HUES6 (cell line): ENCODE measurements around the gene NCLN.

ENCODE experiments used
- H3K27ac ChIP-seq: 2 replicates; pipeline ENCODE4 v1.7.0; 2013; ENCODE audit warnings: low read depth, mild to moderate bottlenecking, low read length, inconsistent platforms
- H3K27me3 ChIP-seq: 2 replicates; pipeline ENCODE4 v1.6.1; 2013; ENCODE audit warnings: low read length; ENCODE audit not compliant: control insufficient read depth, insufficient read depth
- H3K36me3 ChIP-seq: 2 replicates; pipeline ENCODE4 v1.6.1; 2013; ENCODE audit warnings: low read length; ENCODE audit not compliant: control insufficient read depth, insufficient read depth
- H3K4me1 ChIP-seq: 2 replicates; pipeline ENCODE4 v1.6.1; 2013; ENCODE audit warnings: low read length; ENCODE audit not compliant: control insufficient read depth, insufficient read depth
- H3K4me3 ChIP-seq: 2 replicates; pipeline ENCODE4 v1.5.1; 2013; ENCODE audit warnings: low read depth, low read length
- H3K9ac ChIP-seq: one replicate; pipeline ENCODE4 v1.6.1; 2013; ENCODE audit warnings: mild to moderate bottlenecking, low read length
- H3K9me3 ChIP-seq: 2 replicates; pipeline ENCODE4 v1.6.1; 2013; ENCODE audit warnings: low read depth, low read length; ENCODE audit not compliant: control insufficient read depth, insufficient read depth

Gene NCLN

GRCh38 chr19:3185461-3186159 is at the start of gene NCLN:
NCLN (plus strand) TSS chr19:3185930; CDS start chr19:3186031, 101 bp downstream.
- H3K4me3 ChIP-seq = peak within 1 kb of the TSS; percentile 68
- peaks cover 13% of the 10 kb centered on the region for H3K4me1 ChIP-seq
- no peaks in the 10 kb centered on the region for H3K27me3 ChIP-seq
- peak within 1 kb of the TSS; percentile 93 for H3K9ac ChIP-seq
- no peaks in the 10 kb centered on the region for H3K9me3 ChIP-seq
- peaks cover 3% of the 10 kb centered on the region; the same call in 1 of the 2 replicates for H3K36me3 ChIP-seq
- H3K27ac ChIP-seq = peak within 1 kb of the TSS; percentile 73

- no peaks in the 10 kb centered on the region for H3K9me3 ChIP-seq
- H3K9ac ChIP-seq = no peak within 1 kb of the TSS
- H3K36me3 ChIP-seq = no peaks in the 10 kb centered on the region
- H3K4me1 ChIP-seq = peaks cover 5% of the 10 kb centered on the region
- no peak within 1 kb of the TSS for H3K4me3 ChIP-seq
- no peak within 1 kb of the TSS for H3K27ac ChIP-seq
- H3K27me3 ChIP-seq = no peaks in the 10 kb centered on the region
Measured at GRCh38 chr19:3135961-3136683, 49.6 kb upstream of the NCLN start, which contains the start of gene GNA15. GNA15 (plus strand) TSS chr19:3136033; CDS start chr19:3136451, 418 bp downstream.

DNA sequence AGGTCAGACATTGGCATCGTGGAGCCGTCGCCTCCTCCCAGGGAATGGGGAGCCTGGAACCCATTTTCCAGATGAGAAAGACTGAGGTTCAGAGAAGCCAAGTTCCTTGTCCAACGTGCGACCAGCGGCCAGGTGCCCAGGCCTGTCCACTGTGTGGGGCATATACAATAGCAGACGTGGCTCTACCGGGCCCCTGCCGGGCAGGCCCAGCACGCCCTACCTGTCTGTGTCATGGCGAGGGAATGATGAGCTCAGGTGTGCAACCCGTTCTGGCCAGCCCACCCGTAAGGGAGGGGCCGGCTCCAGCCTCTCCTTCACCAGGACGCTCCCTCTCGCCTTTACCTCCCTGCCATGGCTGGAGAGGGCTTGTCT is 49.1 kb upstream of the NCLN start:
- H3K36me3 ChIP-seq = no peaks in the 10 kb centered on the region
- H3K9me3 ChIP-seq = no peaks in the 10 kb centered on the region
- H3K4me3 ChIP-seq = no peak overlapping the region
- H3K9ac ChIP-seq = no peak overlapping the region
- H3K4me1 ChIP-seq = peaks cover 5% of the 10 kb centered on the region
- H3K27me3 ChIP-seq = no peaks in the 10 kb centered on the region
- H3K27ac ChIP-seq = no peak overlapping the region

DNA sequence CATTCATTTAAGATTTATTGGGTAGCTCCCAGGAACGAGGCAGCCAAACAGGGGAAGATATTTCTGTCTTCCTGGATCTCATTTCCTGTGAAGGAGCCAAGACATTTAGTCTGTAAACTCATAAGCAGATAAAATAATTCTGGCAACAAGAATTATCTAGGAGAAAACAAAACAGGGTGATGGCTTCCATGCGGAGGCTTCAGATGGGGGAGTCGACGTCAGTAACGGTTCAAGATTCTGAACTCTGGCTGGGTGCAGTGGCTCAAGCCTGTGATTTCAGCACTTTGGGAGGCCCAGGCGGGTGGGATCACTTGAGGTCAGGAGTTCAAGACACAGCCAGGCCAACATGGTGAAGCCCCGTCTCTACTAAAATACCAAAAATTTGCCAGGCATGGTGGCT is 48.6 kb upstream of the NCLN start:
- Histone ChIP-seq H3K27me3 (no peaks in the 10 kb centered on the region), H3K9ac (no peak overlapping the region), H3K36me3 (no peaks in the 10 kb centered on the region), H3K9me3 (no peaks in the 10 kb centered on the region), H3K4me1 (peaks cover 5% of the 10 kb centered on the region), H3K27ac (no peak overlapping the region), H3K4me3 (no peak overlapping the region)

GRCh38 chr19:3138268-3138667 is 47.5 kb upstream of the NCLN start:
- no peaks in the 10 kb centered on the region; the same call in 1 of the 2 replicates for H3K4me1 ChIP-seq
- no peak overlapping the region for H3K9ac ChIP-seq
- no peaks in the 10 kb centered on the region for H3K27me3 ChIP-seq
- no peaks in the 10 kb centered on the region for H3K9me3 ChIP-seq
- H3K4me3 ChIP-seq = no peak overlapping the region
- H3K27ac ChIP-seq = no peak overlapping the region
- no peaks in the 10 kb centered on the region for H3K36me3 ChIP-seq

- H3K27me3 ChIP-seq = no peaks in the 10 kb centered on the region
- no peak overlapping the region for H3K4me3 ChIP-seq
- H3K9me3 ChIP-seq = no peaks in the 10 kb centered on the region
- H3K36me3 ChIP-seq = no peaks in the 10 kb centered on the region
- H3K9ac ChIP-seq = no peak overlapping the region
- no peak overlapping the region for H3K27ac ChIP-seq
- no peaks in the 10 kb centered on the region for H3K4me1 ChIP-seq
Measured at GRCh38 chr19:3140667-3141038, 45.1 kb upstream of the NCLN start.

DNA sequence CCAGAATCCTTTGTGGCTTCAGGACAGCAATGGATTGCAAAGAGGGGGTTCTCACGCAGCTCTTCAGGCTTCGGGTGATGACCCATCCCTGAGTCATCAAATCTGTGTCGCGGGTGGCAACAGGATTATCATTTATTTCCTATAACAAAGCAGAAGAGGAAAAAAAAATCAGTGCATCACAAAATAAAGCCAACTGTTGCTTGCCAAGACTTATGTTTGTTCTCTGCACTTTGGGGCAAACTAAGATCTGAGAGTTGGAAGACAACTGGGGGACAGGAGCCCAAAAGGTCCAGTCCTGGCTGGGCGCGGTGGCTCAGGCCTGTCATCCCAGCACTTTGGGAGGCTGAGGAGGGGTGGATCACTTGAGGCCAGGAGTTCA is 43.4 kb upstream of the NCLN start:
- no peak overlapping the region for H3K27ac ChIP-seq

DNA sequence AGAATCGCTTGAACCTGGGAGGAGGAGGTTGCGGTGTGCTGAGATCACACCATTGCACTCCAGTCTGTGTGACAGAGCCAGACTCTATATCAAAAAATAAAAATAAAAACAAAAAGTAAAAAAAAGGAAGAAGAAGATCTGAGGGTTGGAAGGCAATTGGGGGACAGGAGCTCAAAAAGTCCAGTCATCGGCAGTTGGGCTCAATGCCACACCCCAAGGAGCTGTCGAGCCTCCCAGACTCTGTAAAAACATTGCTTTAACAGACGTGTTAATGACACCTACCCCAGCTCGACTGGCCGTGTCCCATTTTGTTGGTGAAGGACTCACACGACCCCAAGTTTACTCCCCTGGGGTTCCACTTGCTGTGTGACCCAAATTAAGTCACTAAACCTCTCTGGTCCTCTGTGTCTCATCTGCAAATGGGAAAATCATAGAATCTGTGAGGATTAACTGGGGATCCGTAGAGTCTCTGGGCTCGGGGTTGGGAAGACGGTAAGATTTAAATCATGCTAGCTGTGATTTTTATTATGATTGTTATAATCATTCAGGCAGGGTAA is 42.9 kb upstream of the NCLN start:
- Histone ChIP-seq H3K27me3 (no peaks in the 10 kb centered on the region), H3K36me3 (no peaks in the 10 kb centered on the region), H3K9ac (no peak overlapping the region), H3K4me1 (no peaks in the 10 kb centered on the region), H3K27ac (no peak overlapping the region), H3K9me3 (no peaks in the 10 kb centered on the region), H3K4me3 (no peak overlapping the region)

More for the DNA sequence above, 43.4 kb upstream of the NCLN start:
- no peaks in the 10 kb centered on the region for H3K36me3 ChIP-seq
- no peaks in the 10 kb centered on the region for H3K9me3 ChIP-seq
- H3K4me1 ChIP-seq = no peaks in the 10 kb centered on the region
- H3K27me3 ChIP-seq = no peaks in the 10 kb centered on the region
- no peak overlapping the region for H3K9ac ChIP-seq
- no peak overlapping the region for H3K4me3 ChIP-seq

- Histone ChIP-seq H3K9me3 (no peaks in the 10 kb centered on the region), H3K9ac (no peak overlapping the region), H3K27ac (no peak overlapping the region), H3K4me3 (no peak overlapping the region), H3K4me1 (no peaks in the 10 kb centered on the region), H3K27me3 (peaks cover 6% of the 10 kb centered on the region; the same call in 1 of the 2 replicates), H3K36me3 (no peaks in the 10 kb centered on the region)
Measured at GRCh38 chr19:3145909-3146676, 39.6 kb upstream of the NCLN start.

DNA sequence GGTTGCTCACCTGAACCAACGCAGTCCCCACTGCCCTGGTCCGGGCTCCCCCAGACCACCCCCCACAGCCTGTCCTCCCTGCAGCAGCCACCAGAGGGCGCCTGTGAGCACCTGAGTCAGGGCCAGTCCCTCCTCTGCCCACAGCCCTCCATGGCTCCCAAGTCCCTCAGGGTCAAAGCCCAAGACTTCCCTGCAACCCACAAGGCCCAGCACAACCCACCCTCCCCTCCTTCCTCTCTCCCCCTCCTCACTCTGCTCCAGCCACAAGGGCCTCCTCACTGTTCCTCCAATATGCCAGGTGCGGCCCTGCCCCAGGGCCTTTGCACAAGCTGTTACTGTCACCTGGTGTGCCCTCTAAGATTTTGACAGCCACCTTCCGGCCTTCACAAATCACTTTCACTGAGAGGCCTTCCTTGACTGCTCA is 39.0 kb upstream of the NCLN start:
- Histone ChIP-seq H3K27ac (no peak overlapping the region), H3K4me1 (no peaks in the 10 kb centered on the region), H3K9ac (no peak overlapping the region), H3K4me3 (no peak overlapping the region), H3K27me3 (peaks cover 6% of the 10 kb centered on the region; the same call in 1 of the 2 replicates), H3K36me3 (no peaks in the 10 kb centered on the region), H3K9me3 (no peaks in the 10 kb centered on the region)
